ENCODE data around the gene IQGAP1.
"Not testable (repeated sequence)": the region's sequence is repeated elsewhere in the genome, so short reads cannot be mapped to it uniquely, and the experiment has no call there.

Gene IQGAP1

GRCh38 chr15:90489514-90489913, 101.5 kb downstream of the IQGAP1 start:
- DNase-seq (ENCODE audit: low spot score), result no peak

- DNase-seq (ENCODE audit: low spot score), result no peak
These were observed 101.9 kb downstream of the IQGAP1 start for GRCh38 chr15:90489944-90490343.

GRCh38 chr15:90493647-90494046, 105.6 kb downstream of the IQGAP1 start:
- DNase-seq (ENCODE audit: low spot score), result no peak

- no peak for DNase-seq (ENCODE audit: low spot score)
These were observed 107.0 kb downstream of the IQGAP1 start for GRCh38 chr15:90495067-90495466.

- no peak for DNase-seq (ENCODE audit: low spot score)
These were observed 108.7 kb downstream of the IQGAP1 start for GRCh38 chr15:90496791-90497190.

GRCh38 chr15:90497376-90497775, 109.3 kb downstream of the IQGAP1 start:
- DNase-seq (ENCODE audit: low spot score), result no peak

GRCh38 chr15:90497912-90498311, 109.9 kb downstream of the IQGAP1 start:
- no peak for DNase-seq (ENCODE audit: low spot score)

GRCh38 chr15:90500171-90500570, 112.1 kb downstream of the IQGAP1 start:
- DNase-seq (ENCODE audit: low spot score), result no peak

- no peak for DNase-seq (ENCODE audit: low spot score)
These were observed 113.9 kb downstream of the IQGAP1 start for GRCh38 chr15:90501898-90502297.

- not testable (repeated sequence) for DNase-seq (ENCODE audit: low spot score)
These were observed 122.7 kb downstream of the IQGAP1 start for GRCh38 chr15:90510781-90511180.

GRCh38 chr15:90511211-90511618, 123.2 kb downstream of the IQGAP1 start:
- not testable (repeated sequence) for DNase-seq (ENCODE audit: low spot score)

- DNase-seq (ENCODE audit: low spot score), result no peak
These were observed 124.2 kb downstream of the IQGAP1 start for GRCh38 chr15:90512276-90512675.

- no peak for DNase-seq (ENCODE audit: low spot score)
These were observed 124.9 kb downstream of the IQGAP1 start for GRCh38 chr15:90512981-90513380.

- DNase-seq (ENCODE audit: low spot score), result no peak
These were observed 125.4 kb downstream of the IQGAP1 start for GRCh38 chr15:90513448-90513847.

- DNase-seq (ENCODE audit: low spot score), result not testable (repeated sequence)
These were observed 125.9 kb downstream of the IQGAP1 start for GRCh38 chr15:90513893-90514292.

GRCh38 chr15:90519688-90520087, 131.6 kb downstream of the IQGAP1 start:
- no peak for DNase-seq (ENCODE audit: low spot score)

GRCh38 chr15:90520365-90520764, 132.3 kb downstream of the IQGAP1 start:
- no peak for DNase-seq (ENCODE audit: low spot score)

GRCh38 chr15:90523373-90523772, 135.3 kb downstream of the IQGAP1 start:
- DNase-seq (ENCODE audit: low spot score), result no peak

- DNase-seq (ENCODE audit: low spot score), result not testable (repeated sequence)
These were observed 136.2 kb downstream of the IQGAP1 start for GRCh38 chr15:90524018-90524803.

GRCh38 chr15:90529011-90529370, 140.9 kb downstream of the IQGAP1 start:
- no peak for DNase-seq (ENCODE audit: low spot score)

GRCh38 chr15:90529371-90530249, 141.6 kb downstream of the IQGAP1 start, which contains the start of gene CRTC3:
CRTC3 (plus strand) TSS chr15:90529923; CDS start chr15:90530072, 149 bp downstream.
- peak; percentile 54 for DNase-seq (ENCODE audit: low spot score)

- peak; percentile 18 for DNase-seq (ENCODE audit: low spot score)
These were observed 142.4 kb downstream of the IQGAP1 start for GRCh38 chr15:90530250-90531051.

Data from hematopoietic multipotent progenitor cell treated with erythropoietin and hydrocortisone succinate and interleukin-3 and kit ligand, for 15 days (in vitro differentiated cells).